ENCODE results near the gene ROPN1L.
"Not testable (repeated sequence)": the region's sequence is repeated elsewhere in the genome, so short reads cannot be mapped to it uniquely, and the experiment has no call there.

The ROPN1L gene

GRCh38 chr5:10503321-10503720 is 61.6 kb downstream of the ROPN1L start:
- no peak for DNase-seq

- DNase-seq: no peak
These were observed 62.5 kb downstream of the ROPN1L start for GRCh38 chr5:10503997-10504793.

- DNase-seq: no peak
These were observed 63.9 kb downstream of the ROPN1L start for GRCh38 chr5:10505517-10506095.

GRCh38 chr5:10506535-10506934 is 64.9 kb downstream of the ROPN1L start:
- no peak for DNase-seq

GRCh38 chr5:10507575-10508096 is 66.0 kb downstream of the ROPN1L start:
- DNase-seq: no peak

- no peak for DNase-seq
These were observed 67.9 kb downstream of the ROPN1L start for GRCh38 chr5:10509575-10509974.

GRCh38 chr5:10511741-10512640 is 70.3 kb downstream of the ROPN1L start:
- no peak for DNase-seq

- peak; percentile 91 for DNase-seq
These were observed 72.1 kb downstream of the ROPN1L start for GRCh38 chr5:10513501-10514442.

- DNase-seq: not testable (repeated sequence)
These were observed 72.9 kb downstream of the ROPN1L start for GRCh38 chr5:10514572-10514971.
